GM21381 (cell line): ENCODE data around the gene HEPN1.

Source experiments
- ATAC-seq: cut with Tn5 transposase; IDR thresholded peaks from one replicate; pipeline ENCODE4 v1.9.1; 2021; ENCODE audit warnings: mild to moderate bottlenecking, moderate library complexity; ENCODE audit not compliant: unreplicated experiment

The HEPN1 gene

DNA sequence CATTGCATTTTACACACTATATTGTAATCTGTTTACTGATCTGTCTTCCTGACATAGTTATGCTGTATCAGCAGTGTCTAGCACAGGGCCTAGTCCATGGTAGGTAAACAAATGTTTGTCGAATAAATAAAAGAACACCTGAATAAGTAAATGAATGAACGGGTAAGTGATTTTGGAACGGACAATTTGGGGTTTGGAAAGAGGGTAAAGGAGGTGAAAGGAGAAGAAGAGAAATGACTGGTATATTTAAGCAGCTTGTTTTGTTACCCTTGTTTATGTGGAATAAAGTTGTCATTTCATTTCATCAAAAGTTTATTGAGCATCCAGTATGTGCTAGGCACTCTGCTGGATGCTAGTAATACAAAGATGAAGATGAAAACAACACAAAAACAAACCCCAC, at the start of gene HEPN1:
HEPN1 (plus strand) TSS at position 301 of the 400 bp plus-strand sequence.
- ATAC-seq: no peak

DNA sequence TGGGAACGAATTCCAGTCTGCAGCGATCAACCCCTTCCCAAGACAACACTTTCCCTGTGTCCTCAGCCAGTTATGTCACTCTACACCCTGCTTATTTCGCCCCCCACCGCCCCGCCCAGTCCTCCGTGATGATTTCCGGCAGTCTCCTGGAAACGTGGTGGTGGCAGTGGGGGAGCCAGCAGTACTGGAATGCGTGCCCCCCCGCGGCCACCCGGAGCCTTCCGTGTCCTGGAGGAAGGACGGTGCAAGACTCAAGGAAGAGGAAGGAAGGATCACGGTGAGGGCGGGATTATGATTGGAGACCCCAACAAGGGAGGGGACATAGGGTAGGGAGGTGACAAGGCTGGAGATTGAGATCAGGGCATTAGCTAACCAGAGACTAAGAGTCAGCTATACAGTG, 49.7 kb upstream of the HEPN1 start:
- ATAC-seq: no peak

- no peak for ATAC-seq
Observed at GRCh38 chr11:124869856-124870387, 49.1 kb upstream of the HEPN1 start.

DNA sequence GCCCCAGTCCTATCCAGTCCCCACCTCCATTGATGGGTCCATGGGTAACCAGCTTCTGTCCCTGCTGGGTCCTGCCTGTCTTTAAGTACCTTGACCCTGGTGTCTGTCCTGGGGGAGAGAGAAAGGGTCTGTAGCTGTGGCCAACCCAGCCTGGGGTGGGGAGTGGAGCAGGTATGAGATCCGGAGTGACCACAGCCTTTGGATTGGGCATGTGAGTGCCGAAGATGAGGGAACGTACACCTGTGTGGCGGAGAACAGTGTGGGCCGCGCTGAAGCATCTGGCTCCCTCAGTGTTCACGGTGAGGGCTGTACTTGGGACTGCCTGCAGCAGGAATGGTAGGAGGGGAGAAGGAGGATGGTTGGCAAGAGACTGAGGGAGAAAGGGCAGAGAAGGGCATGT, 48.6 kb upstream of the HEPN1 start:
- ATAC-seq: no peak

DNA sequence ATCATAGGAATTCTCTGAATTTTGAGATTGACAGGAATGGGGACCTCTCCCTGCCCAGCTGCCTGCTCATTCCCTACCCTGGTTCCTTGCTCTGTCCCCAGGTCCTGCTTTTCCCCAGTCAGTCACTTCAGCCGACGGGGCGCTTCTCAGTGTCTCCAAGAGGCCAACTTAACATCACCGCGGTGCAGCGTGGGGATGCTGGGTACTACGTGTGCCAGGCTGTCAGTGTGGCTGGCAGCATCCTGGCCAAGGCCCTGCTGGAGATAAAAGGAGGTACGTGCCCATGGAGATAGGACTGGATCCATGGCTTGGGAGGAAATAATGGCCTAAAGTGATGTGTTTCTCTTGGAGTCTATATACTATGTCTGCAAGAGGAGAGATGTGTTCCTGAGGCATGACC, 46.8 kb upstream of the HEPN1 start:
- ATAC-seq: no peak

DNA sequence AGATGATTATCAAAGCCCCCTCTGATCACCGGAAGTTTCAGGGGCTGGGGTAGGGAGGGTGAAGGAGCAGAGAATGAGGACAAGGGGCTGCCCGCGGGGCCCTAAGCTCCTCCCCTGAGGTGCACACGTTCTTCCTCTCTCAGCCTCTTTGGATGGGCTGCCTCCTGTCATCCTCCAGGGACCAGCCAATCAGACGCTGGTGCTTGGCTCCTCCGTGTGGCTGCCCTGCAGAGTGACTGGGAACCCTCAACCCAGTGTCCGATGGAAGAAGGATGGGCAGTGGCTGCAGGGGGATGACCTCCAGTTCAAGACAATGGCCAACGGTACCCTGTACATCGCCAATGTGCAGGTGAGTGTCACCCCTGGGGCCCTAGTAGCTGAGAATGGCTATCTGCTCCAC, 46.3 kb upstream of the HEPN1 start:
- ATAC-seq: no peak

DNA sequence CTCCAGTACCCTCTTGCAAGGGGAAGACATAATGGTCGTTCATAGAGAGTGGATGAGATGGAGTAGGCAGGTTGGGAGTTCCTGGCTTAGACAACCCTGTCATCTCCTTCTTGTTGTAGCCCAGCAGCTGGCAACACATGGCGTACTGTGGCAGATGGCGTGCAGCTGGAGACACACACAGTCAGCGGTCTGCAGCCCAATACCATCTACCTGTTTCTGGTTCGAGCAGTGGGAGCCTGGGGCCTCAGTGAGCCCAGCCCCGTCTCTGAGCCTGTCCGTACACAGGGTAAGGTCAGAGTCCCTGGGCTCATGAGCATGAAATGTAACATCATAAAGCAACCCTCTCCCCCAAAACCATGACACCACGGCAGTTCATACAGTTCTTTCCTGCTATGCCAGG, 45.1 kb upstream of the HEPN1 start:
- ATAC-seq: no peak

GRCh38 chr11:124874571-124875255, 44.3 kb upstream of the HEPN1 start:
- no peak for ATAC-seq

GRCh38 chr11:124875401-124875800, 43.6 kb upstream of the HEPN1 start:
- ATAC-seq: no peak

GRCh38 chr11:124875943-124876817, 42.9 kb upstream of the HEPN1 start:
- ATAC-seq: peak; percentile 91

- no peak for ATAC-seq
Observed at GRCh38 chr11:124876818-124877630, 42.0 kb upstream of the HEPN1 start.

DNA sequence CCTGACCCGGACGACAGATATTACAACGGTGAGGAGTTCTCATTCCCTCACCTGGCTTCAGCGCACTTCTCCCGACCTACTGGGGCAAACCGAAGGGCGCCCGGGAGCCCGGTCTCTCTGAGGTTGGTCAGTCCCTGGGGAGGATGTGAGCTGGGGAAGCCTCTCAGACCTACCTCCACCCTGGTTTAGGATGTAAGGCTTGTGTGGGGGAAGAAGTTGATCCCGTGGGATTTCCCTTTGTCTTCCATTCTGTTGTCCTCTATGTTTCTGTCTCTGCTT, 41.5 kb upstream of the HEPN1 start:
- no peak for ATAC-seq

DNA sequence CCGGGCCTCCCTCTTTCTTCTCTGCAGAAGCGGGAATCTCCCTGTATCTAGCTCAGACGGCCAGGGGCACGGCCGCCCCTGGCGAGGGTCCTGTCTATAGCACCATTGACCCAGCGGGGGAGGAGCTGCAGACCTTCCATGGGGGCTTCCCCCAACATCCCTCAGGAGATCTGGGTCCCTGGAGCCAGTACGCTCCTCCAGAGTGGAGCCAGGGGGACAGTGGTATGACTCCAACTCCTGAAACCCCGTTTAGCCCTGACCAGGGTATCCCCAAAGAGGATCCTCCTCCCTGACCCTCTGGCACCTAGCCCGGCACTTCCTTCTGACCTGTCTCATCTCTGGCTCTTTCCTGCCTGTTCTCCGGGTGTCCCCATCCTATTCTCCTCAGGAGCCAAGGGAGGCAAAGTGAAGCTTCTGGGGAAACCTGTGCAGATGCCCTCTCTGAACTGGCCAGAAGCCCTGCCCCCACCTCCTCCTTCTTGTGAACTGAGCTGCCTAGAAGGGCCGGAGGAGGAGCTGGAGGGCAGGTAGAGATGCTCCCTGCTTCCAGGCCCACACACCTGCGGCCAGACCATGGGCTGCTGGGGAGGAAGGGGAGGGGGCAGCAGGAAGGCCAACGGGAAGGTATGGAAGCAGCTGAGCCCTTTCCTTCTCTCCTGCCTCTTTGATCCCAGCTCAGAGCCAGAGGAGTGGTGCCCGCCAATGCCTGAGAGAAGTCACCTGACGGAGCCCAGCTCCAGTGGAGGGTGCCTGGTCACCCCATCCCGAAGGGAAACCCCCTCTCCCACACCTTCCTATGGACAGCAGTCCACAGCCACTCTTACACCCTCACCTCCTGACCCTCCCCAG, 40.9 kb upstream of the HEPN1 start:
- no peak for ATAC-seq

DNA sequence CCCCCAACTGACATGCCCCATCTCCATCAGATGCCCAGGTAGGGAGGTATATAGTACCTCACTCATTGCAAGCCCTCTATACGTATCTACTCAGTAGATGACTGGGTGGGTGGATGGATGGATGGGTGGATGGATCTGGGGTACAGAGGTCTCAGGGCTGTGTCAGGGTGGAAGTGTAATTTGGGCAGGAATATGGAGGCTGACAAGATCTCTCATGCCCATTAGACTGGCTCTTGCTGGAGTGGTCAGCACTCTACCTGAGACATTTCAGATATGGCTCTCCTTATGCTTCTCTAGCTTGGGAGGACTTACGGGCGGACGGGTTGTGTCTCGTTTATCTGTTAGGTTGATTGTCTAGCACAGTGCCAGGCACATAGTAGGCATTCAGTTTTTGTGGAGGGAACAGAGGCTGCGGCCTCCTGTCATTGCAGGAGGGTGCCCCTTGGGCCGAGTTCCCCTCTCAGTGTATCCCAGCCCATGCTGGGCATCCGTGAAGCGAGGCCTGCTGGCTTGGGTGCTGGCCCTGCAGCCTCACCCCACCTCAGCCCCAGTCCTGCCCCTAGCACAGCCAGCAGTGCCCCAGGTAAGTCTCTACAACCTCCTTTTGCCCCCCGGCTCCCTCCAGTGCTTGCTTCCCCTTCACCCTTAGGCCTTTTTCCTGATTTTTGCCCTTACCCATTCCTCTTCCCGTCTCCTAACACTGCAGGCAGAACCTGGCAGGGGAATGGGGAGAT, 40.1 kb upstream of the HEPN1 start:
- no peak for ATAC-seq

DNA sequence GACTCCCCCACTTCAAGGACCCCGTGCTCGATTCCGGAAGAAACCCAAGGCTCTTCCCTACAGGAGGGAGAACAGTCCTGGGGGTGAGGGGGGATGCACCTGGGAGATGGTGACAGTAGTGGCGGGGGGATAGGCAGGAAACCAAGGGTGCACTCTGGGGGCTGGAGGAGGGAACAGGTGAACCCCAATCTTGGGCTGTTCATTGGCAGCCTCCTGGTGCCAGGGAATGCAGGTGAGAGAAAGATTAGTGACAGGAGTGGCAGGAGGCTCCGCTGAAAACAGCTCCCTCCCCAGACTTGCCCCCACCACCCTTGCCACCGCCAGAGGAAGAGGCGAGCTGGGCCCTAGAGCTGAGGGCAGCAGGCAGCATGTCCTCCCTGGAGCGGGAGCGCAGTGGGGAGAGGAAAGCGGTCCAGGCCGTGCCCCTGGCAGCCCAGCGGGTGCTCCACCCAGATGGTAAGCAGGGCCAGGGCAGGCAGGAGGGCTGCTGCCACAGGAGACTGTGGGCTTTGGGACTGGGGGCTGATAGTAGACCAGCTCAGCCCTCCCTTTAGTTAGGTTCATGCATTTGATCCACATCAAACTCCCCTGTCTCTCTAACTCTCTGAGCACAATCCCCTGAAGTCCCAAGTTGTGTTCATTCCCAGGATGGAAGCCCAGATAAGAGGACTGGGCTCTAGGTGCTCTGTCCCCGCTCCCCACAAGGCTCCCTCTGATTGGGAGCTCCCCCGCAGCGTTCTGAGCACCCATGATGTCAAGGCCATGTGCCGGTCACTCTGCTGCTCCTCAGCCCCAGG, 39.4 kb upstream of the HEPN1 start:
- ATAC-seq: no peak

- ATAC-seq: no peak
Observed at GRCh38 chr11:124880290-124880611, 38.8 kb upstream of the HEPN1 start.

- no peak for ATAC-seq
Observed at GRCh38 chr11:124880958-124881357, 38.1 kb upstream of the HEPN1 start.

- ATAC-seq: no peak
Observed at GRCh38 chr11:124882339-124883071, 36.5 kb upstream of the HEPN1 start.

- ATAC-seq: no peak
Observed at GRCh38 chr11:124884340-124884739, 34.7 kb upstream of the HEPN1 start.
